Activated T-helper 2 cell treated with anti-CD3 and anti-CD28 coated beads, Interferon-gamma antibody, Interleukin-2, Interleukin-4, amounts not matched to agents 10 μg/mL and 5 μg/mL and 100 μg/mL, durations not matched to agents 14 hours and 24 hours and 36 hours (primary cell): ENCODE measurements around the gene MARCOL. TPM values are rescaled to one million over a fixed set of nuclear protein-coding genes. Genes with fewer than 3 reads are reported as not detected.
"Not testable (repeated sequence)": the region's sequence is repeated elsewhere in the genome, so short reads cannot be mapped to it uniquely, and the experiment has no call there.

ENCODE experiments used
- DNase-seq: peaks from one replicate; pipeline ENCODE4 v3.0.0; 2021; ENCODE audit warnings: low spot score
- H3K27ac Mint-ChIP-seq: one replicate; pipeline ENCODE4 v1.8.0; 2021; ENCODE audit warnings: mixed read lengths
- H3K27me3 Mint-ChIP-seq: one replicate; pipeline ENCODE4 v1.8.0; 2021; ENCODE audit warnings: low read depth, mixed read lengths
- H3K36me3 Mint-ChIP-seq: one replicate; pipeline ENCODE4 v1.8.0; 2021; ENCODE audit warnings: low read depth, mixed read lengths
- H3K4me1 Mint-ChIP-seq: one replicate; pipeline ENCODE4 v1.8.0; 2021; ENCODE audit warnings: low read depth, mixed read lengths
- H3K4me3 Mint-ChIP-seq: one replicate; pipeline ENCODE4 v1.8.0; 2021; ENCODE audit warnings: low read depth, mild to moderate bottlenecking, moderate library complexity, mixed read lengths
- H3K9me3 Mint-ChIP-seq: one replicate; pipeline ENCODE4 v1.8.0; 2021; ENCODE audit warnings: mixed read lengths
- intact Hi-C: fragments of 100-400 bp; cut with micrococcal nuclease; formaldehyde crosslinking; loops from one replicate; pipeline ENCODE4 v1.15.1; 2023
- total RNA-seq: library from RNA; stranded (reverse); gene quantifications from 2 replicates; pipeline ENCODE4 v1.2.3, GENCODE V29; 2022

The MARCOL gene
- total RNA-seq, 1 donor from 2014 or later = not detected

GRCh38 chr5:148224117-148224742 lies 14.1 kb upstream of the MARCOL start:
- Mint-ChIP-seq H3K36me3 (no peaks in the 10 kb centered on the region), H3K27ac (no peak overlapping the region), H3K4me1 (no peaks in the 10 kb centered on the region), H3K9me3 (no peaks in the 10 kb centered on the region), H3K27me3 (no peaks in the 10 kb centered on the region), H3K4me3 (no peak overlapping the region)
- intact Hi-C loops = no loop called here
- no peak for DNase-seq

DNA sequence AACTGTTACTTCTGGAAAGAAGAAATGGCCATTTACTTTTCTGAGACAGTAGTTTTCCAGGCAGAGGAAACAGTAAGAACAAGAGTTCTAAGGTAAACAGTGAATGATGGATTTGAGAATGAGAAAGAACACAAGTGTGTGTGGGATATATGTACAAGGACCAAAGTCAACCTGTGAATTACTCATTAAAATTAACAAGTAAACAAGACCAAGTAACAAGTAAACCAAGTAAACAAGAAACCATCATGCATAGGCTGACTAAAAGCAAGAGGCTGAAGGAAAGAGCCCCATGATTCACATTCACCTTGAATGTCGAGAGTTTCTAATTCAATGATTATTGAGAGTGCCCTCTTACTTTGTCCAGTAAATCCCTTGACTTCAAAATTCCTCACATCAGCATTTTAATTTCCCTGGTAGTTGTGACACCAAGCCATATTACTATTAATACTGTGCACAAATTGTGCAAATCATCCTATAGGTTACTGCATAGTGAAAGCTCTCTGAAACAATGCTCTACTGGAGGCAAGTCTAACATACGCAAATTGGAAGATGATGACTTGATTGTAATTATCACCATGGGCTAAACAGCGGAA lies 9.8 kb upstream of the MARCOL start:
- Mint-ChIP-seq H3K4me1 (no peaks in the 10 kb centered on the region), H3K9me3 (no peaks in the 10 kb centered on the region), H3K4me3 (no peak overlapping the region), H3K27ac (no peak overlapping the region), H3K36me3 (no peaks in the 10 kb centered on the region), H3K27me3 (no peaks in the 10 kb centered on the region)
- intact Hi-C loops = no loop called here
- DNase-seq = no peak

DNA sequence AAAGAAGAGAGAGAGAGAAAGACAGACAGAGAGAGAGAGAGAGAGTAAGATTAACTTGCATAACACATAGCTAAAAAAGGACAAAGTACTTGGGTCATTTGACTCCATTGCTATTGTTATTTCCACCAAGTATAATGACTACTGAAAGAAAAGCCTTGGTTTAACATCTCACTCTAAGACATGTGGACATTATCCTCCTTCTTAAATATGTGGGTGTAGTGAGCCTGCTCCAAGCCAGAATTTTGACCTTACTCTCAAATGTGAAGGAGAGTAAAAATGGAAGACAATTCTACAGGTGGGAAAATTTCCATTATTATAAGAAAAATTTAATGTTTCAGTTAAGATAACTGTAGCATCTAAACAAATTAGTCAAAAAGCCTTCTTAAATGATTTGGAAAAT lies 8.5 kb upstream of the MARCOL start:
- DNase-seq = no peak
- intact Hi-C loops = no loop called here
- Mint-ChIP-seq H3K9me3 (no peaks in the 10 kb centered on the region), H3K27ac (no peak overlapping the region), H3K36me3 (no peaks in the 10 kb centered on the region), H3K4me1 (no peaks in the 10 kb centered on the region), H3K4me3 (no peak overlapping the region), H3K27me3 (no peaks in the 10 kb centered on the region)

DNA sequence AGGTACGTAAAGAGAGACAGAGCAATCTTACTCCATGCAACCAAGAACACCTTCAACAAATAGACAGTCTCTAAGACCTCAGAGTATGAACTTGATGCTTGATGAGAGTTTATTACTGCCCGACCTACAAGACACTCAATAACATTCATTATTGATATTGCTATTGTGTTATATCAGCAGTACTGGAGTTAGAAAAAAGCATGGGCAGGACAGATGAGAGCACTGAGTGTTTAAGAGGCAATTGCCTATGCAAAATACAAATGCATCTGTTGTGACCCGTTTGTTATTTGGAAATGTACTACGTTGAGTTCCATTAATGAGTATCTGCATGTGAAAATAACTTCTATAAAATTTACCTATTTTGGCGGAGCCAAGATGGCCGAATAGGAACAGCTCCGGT lies 8.1 kb upstream of the MARCOL start:
- H3K9me3 Mint-ChIP-seq = no peaks in the 10 kb centered on the region
- no peak overlapping the region for H3K27ac Mint-ChIP-seq
- intact Hi-C loops = no loop called here
- no peaks in the 10 kb centered on the region for H3K27me3 Mint-ChIP-seq
- no peaks in the 10 kb centered on the region for H3K4me1 Mint-ChIP-seq
- no peak overlapping the region for H3K4me3 Mint-ChIP-seq
- H3K36me3 Mint-ChIP-seq = no peaks in the 10 kb centered on the region
- no peak for DNase-seq

- intact Hi-C loops = no loop called here
- Mint-ChIP-seq H3K9me3 (no peaks in the 10 kb centered on the region), H3K27ac (no peak overlapping the region), H3K4me3 (no peak overlapping the region), H3K27me3 (no peaks in the 10 kb centered on the region), H3K4me1 (no peaks in the 10 kb centered on the region), H3K36me3 (no peaks in the 10 kb centered on the region)
- DNase-seq = no peak
These were observed 424 bp upstream of the MARCOL start for GRCh38 chr5:148237785-148238417.

GRCh38 chr5:148248894-148249293 lies 10.6 kb downstream of the MARCOL start:
- Mint-ChIP-seq H3K27ac (no peak overlapping the region), H3K27me3 (no peaks in the 10 kb centered on the region), H3K4me3 (no peak overlapping the region), H3K9me3 (no peaks in the 10 kb centered on the region), H3K4me1 (no peaks in the 10 kb centered on the region), H3K36me3 (no peaks in the 10 kb centered on the region)
- intact Hi-C loops = no loop called here
- no peak for DNase-seq

DNA sequence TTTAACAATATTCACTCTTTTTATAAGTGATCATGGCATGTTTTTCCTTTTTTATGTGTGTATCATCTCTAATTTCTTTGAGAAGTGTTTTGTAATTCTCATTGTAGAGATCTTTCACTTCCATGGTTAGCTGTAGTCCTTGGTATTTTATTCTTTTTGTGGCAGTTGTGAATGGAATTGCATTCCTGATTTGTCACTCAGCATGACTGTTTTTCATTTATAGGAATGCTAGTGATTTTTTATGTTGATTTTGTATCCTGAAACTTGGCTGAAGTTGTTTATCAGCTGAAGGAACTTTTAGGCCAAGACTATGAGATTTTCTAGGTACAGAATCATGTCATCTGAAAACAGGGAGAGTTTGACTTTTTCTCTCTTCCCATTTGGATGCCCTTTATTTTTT lies 17.1 kb downstream of the MARCOL start:
- Mint-ChIP-seq H3K4me3 (no peak overlapping the region), H3K4me1 (no peaks in the 10 kb centered on the region), H3K27me3 (no peaks in the 10 kb centered on the region), H3K36me3 (no peaks in the 10 kb centered on the region), H3K27ac (no peak overlapping the region), H3K9me3 (peaks cover 22% of the 10 kb centered on the region)
- intact Hi-C loops = no loop called here
- no peak for DNase-seq

DNA sequence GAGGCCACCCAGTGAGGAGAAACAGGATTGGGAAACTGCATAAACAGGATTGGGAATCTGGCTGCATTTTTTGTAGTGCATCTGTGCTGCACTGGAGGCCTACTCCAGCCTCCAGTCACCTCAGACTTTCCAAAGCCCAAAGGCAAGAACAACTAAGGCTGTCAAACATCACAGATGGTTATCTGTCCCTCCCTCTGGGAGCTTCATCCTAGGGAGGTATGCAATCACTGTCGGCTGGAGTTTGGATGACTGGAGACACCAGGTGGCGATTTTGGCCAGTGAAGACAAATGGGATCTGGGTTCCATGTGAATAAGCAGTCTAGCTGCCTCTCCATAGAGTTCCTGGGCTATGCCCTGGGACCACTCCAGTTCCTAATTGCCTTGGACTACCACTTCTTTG lies 21.0 kb downstream of the MARCOL start:
- Mint-ChIP-seq H3K27ac (no peak overlapping the region), H3K4me3 (no peak overlapping the region), H3K9me3 (peaks cover 22% of the 10 kb centered on the region), H3K36me3 (no peaks in the 10 kb centered on the region), H3K4me1 (no peaks in the 10 kb centered on the region), H3K27me3 (no peaks in the 10 kb centered on the region)
- intact Hi-C loops = no loop called here
- no peak for DNase-seq

DNA sequence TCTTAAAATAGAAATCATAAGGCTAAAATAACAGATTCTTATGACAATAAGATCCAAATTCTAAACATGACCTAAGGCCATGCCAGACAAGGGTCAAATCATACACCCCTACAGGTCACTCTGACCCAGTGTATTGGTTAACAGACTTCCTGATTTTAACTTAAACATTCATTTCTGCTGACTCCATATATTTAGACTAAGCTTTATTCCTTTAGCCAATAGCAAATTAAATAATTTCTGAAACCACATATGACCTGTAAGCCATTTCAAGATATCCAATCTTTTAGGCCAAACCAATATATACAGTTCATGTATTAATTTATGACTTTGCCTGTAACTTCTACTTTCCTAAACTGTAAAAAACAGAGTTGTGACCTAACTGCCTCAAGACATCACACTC lies 22.9 kb downstream of the MARCOL start:
- Mint-ChIP-seq H3K27me3 (no peaks in the 10 kb centered on the region), H3K4me3 (no peak overlapping the region), H3K27ac (no peak overlapping the region), H3K9me3 (peaks cover 21% of the 10 kb centered on the region), H3K4me1 (no peaks in the 10 kb centered on the region), H3K36me3 (no peaks in the 10 kb centered on the region)
- no peak for DNase-seq
- intact Hi-C loops = no loop called here

DNA sequence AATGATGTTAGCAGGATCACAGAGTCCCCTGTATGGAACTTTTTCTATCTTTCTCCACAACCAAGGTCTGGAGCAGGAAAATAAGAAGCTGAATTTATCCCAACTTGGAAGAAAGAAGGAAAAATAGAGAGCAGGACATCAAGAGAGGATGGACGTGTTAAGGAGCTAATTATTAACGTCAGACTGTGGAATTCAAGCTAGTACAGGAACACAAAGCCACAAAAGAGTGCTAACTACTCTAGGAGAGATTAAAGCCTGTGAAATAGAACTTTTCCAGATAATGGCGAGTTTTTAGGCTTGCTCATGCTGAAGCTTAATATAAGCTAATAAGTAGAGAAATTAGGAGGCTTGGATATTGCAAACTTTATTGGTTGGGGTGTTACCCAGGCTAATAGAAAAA lies 29.6 kb downstream of the MARCOL start:
- Mint-ChIP-seq H3K4me3 (no peak overlapping the region), H3K9me3 (no peaks in the 10 kb centered on the region), H3K27me3 (no peaks in the 10 kb centered on the region), H3K4me1 (no peaks in the 10 kb centered on the region), H3K27ac (no peak overlapping the region), H3K36me3 (no peaks in the 10 kb centered on the region)
- DNase-seq = no peak
- intact Hi-C loops = no loop called here

DNA sequence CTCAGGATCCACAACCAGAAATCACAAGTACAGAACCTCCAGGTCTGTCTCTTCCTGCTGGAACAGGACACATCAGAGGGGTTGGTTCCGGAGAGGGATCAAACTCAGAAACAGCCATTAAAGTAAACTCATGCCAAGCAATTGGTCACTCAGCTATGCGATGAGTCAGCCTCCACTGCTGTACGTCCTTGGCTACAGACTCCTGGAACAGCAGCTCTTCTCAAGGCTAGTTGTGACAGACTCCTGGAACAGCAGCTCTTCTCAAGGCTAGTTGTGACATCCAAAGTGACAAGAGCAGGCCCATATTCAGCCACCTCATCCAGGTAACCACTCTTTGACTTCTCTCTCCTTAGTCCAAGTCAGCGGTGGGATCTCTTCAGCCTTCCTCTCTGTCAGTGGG lies 30.2 kb downstream of the MARCOL start, which contains the start of gene SPINK13:
SPINK13 (plus strand) TSS at position 229 of the 400 bp plus-strand sequence. CDS start 1,279 bp downstream, outside the sequence.
- intact Hi-C loops = no loop called here
- Mint-ChIP-seq H3K27me3 (no peaks in the 10 kb centered on the region), H3K9me3 (no peaks in the 10 kb centered on the region), H3K27ac (no peak within 1 kb of the TSS), H3K4me1 (no peaks in the 10 kb centered on the region), H3K4me3 (no peak within 1 kb of the TSS), H3K36me3 (no peaks in the 10 kb centered on the region)
- DNase-seq = no peak

GRCh38 chr5:148275129-148275528 lies 36.8 kb downstream of the MARCOL start:
- H3K4me3 Mint-ChIP-seq = not testable (repeated sequence)

DNA sequence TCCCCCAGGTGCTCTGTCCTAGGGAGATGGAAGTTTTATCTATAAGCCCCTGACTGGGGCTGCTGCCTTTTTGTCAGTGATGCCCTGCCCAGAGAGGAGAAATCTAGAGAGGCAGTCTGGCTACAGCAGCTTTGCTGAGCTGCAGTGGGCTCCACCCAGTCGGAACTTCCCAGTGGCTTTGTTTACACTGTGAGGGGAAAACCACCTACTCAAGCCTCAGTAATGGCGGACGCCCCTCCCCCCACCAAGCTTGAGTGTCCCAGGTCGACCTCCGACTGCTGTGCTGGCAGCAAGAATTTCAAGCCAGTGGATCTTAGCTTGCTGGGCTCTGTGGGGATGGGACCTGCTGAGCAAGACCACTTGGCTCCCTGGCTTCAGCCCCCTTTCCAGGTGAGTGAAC lies 42.6 kb downstream of the MARCOL start:
- intact Hi-C loops, H3K4me1 Mint-ChIP-seq, H3K4me3 Mint-ChIP-seq, H3K27me3 Mint-ChIP-seq, H3K36me3 Mint-ChIP-seq, H3K27ac Mint-ChIP-seq, DNase-seq: not testable (repeated sequence)
- peaks cover 12% of the 10 kb centered on the region for H3K9me3 Mint-ChIP-seq

More at GRCh38 chr5:148275129-148275528, 36.8 kb downstream of the MARCOL start:
- intact Hi-C loops, H3K4me1 Mint-ChIP-seq, H3K27ac Mint-ChIP-seq, H3K27me3 Mint-ChIP-seq, H3K36me3 Mint-ChIP-seq, DNase-seq: not testable (repeated sequence)
- peaks cover 13% of the 10 kb centered on the region for H3K9me3 Mint-ChIP-seq
